H9 (cell line): ENCODE measurements around the gene TRIM24. TPM values are rescaled to one million over a fixed set of nuclear protein-coding genes. Genes with fewer than 3 reads are reported as not detected.

Experiments used
- DNase-seq: peaks from one replicate; pipeline ENCODE4 v3.0.0-alpha.2; 2017
- H2AFZ ChIP-seq: one replicate; pipeline ENCODE4 v1.6.1; 2013; ENCODE audit warnings: mild to moderate bottlenecking, low read length, control low read depth, moderate library complexity
- H2AK5ac ChIP-seq: 2 replicates; pipeline ENCODE4 v1.6.1; 2013; ENCODE audit warnings: low read length, control low read depth, mixed read lengths; ENCODE audit not compliant: insufficient read length
- H2BK120ac ChIP-seq: one replicate; pipeline ENCODE4 v1.6.1; 2013; ENCODE audit warnings: low read depth, mild to moderate bottlenecking, low read length, control low read depth, inconsistent platforms; ENCODE audit not compliant: poor library complexity, severe bottlenecking
- H2BK12ac ChIP-seq: 2 replicates; pipeline ENCODE4 v1.6.1; 2013; ENCODE audit warnings: low read length, control low read depth, mixed read lengths, low read depth; ENCODE audit not compliant: insufficient read length
- H2BK15ac ChIP-seq: 2 replicates; pipeline ENCODE4 v1.6.1; 2013; ENCODE audit warnings: low read depth, low read length, control low read depth
- H2BK20ac ChIP-seq: one replicate; pipeline ENCODE4 v1.6.1; 2013; ENCODE audit warnings: low read depth, mild to moderate bottlenecking, low read length, control low read depth, inconsistent platforms; ENCODE audit not compliant: poor library complexity, severe bottlenecking
- H2BK5ac ChIP-seq: 2 replicates; pipeline ENCODE4 v1.6.1; 2013; ENCODE audit warnings: low read length, control low read depth, mixed read lengths; ENCODE audit not compliant: insufficient read length
- H3K14ac ChIP-seq: 2 replicates; pipeline ENCODE4 v1.6.1; 2013; ENCODE audit warnings: low read length, control low read depth; ENCODE audit not compliant: insufficient read depth
- H3K18ac ChIP-seq: 2 replicates; pipeline ENCODE4 v1.6.1; 2013; ENCODE audit warnings: low read depth, mild to moderate bottlenecking, mixed read lengths, low read length, control low read depth; ENCODE audit not compliant: insufficient read length
- H3K23ac ChIP-seq: 2 replicates; pipeline ENCODE4 v1.6.1; 2013; ENCODE audit warnings: low read length, control low read depth, mixed read lengths, low read depth; ENCODE audit not compliant: insufficient read length
- H3K23me2 ChIP-seq: 2 replicates; pipeline ENCODE4 v1.6.1; 2013; ENCODE audit warnings: low read depth, mild to moderate bottlenecking, mixed read lengths, low read length, control low read depth; ENCODE audit not compliant: insufficient read length, poor library complexity, severe bottlenecking
- H3K27ac ChIP-seq: 2 replicates; pipeline ENCODE4 v1.5.1; 2013; ENCODE audit warnings: low read length, control low read depth, mixed read lengths, low read depth; ENCODE audit not compliant: insufficient read length
- H3K27me3 ChIP-seq: 2 replicates; pipeline ENCODE4 v1.6.1; 2013; ENCODE audit warnings: low read length, control low read depth, inconsistent platforms; ENCODE audit not compliant: insufficient read depth
- H3K4ac ChIP-seq: 2 replicates; pipeline ENCODE4 v1.6.1; 2013; ENCODE audit warnings: low read depth, mild to moderate bottlenecking, control low read depth, inconsistent platforms, low read length, moderate library complexity
- H3K4me1 ChIP-seq: 2 replicates; pipeline ENCODE4 v1.6.1; 2013; ENCODE audit warnings: low read length, control low read depth, inconsistent platforms; ENCODE audit not compliant: insufficient read depth
- H3K4me2 ChIP-seq: 2 replicates; pipeline ENCODE4 v1.6.1; 2013; ENCODE audit warnings: low read length, control low read depth, mixed read lengths; ENCODE audit not compliant: insufficient read length, insufficient read depth
- H3K56ac ChIP-seq: 2 replicates; pipeline ENCODE4 v1.6.1; 2013; ENCODE audit warnings: low read depth, mild to moderate bottlenecking, mixed read lengths, low read length, control low read depth; ENCODE audit not compliant: insufficient read length
- H3K79me1 ChIP-seq: 2 replicates; pipeline ENCODE4 v1.6.1; 2013; ENCODE audit warnings: low read depth, mild to moderate bottlenecking, moderate library complexity, low read length, control low read depth, inconsistent platforms; ENCODE audit not compliant: insufficient read depth, poor library complexity, severe bottlenecking
- H3K79me2 ChIP-seq: 2 replicates; pipeline ENCODE4 v1.6.1; 2013; ENCODE audit warnings: low read length, control low read depth, inconsistent platforms; ENCODE audit not compliant: insufficient read depth
- H3K9ac ChIP-seq: 2 replicates; pipeline ENCODE4 v1.6.1; 2013; ENCODE audit warnings: low read length, control low read depth, mixed read lengths; ENCODE audit not compliant: insufficient read length; ENCODE audit errors: extremely low read depth
- H3K9me3 ChIP-seq: one replicate; pipeline ENCODE4 v1.6.1; 2013; ENCODE audit warnings: low read depth, low read length, inconsistent platforms; ENCODE audit not compliant: control insufficient read depth
- H3T11ph ChIP-seq: one replicate; pipeline ENCODE4 v1.6.1; 2013; ENCODE audit warnings: mild to moderate bottlenecking, low read length, control low read depth, inconsistent platforms
- H4K20me1 ChIP-seq: one replicate; pipeline ENCODE4 v1.6.1; 2013; ENCODE audit not compliant: control insufficient read depth, insufficient read length, insufficient read depth
- H4K5ac ChIP-seq: 2 replicates; pipeline ENCODE4 v1.6.1; 2013; ENCODE audit warnings: low read depth, mild to moderate bottlenecking, mixed read lengths, low read length, control low read depth; ENCODE audit not compliant: insufficient read length
- H4K8ac ChIP-seq: replicated peaks from 2 replicates; pipeline ENCODE4 v1.6.1; 2013; ENCODE audit warnings: low read length, control low read depth, mixed read lengths, low read depth; ENCODE audit not compliant: insufficient read length
- H4K91ac ChIP-seq: 2 replicates; pipeline ENCODE4 v1.6.1; 2013; ENCODE audit warnings: low read depth, mild to moderate bottlenecking, moderate library complexity, mixed read lengths, low read length, control low read depth; ENCODE audit not compliant: insufficient read length
- H3K27ac Mint-ChIP-seq, 3 experiments: 2 replicates in 2 of 3; 3 replicates in 1 of 3; pipeline ENCODE4 v1.8.0; 2020 to 2021; ENCODE audit warnings: mixed read lengths in 3 of 3, mild to moderate bottlenecking in 1 of 3, moderate library complexity in 1 of 3
- H3K27me3 Mint-ChIP-seq: 2 replicates; pipeline ENCODE4 v1.8.0; 2021; ENCODE audit warnings: low read depth, mild to moderate bottlenecking, moderate library complexity, mixed read lengths
- H3K36me3 Mint-ChIP-seq, 3 experiments: 2 replicates in 2 of 3; 3 replicates in 1 of 3; pipeline ENCODE4 v1.8.0; 2020 to 2021; ENCODE audit warnings: low read depth in 3 of 3, mixed read lengths in 3 of 3; ENCODE audit not compliant: insufficient read depth in 1 of 3
- H3K4me1 Mint-ChIP-seq, 2 experiments: 2 replicates each; pipeline ENCODE4 v1.8.0; 2020; ENCODE audit warnings: mixed read lengths in 2 of 2
- H3K4me3 Mint-ChIP-seq, 2 experiments: 2 replicates in 1 of 2; 3 replicates in 1 of 2; pipeline ENCODE4 v1.8.0; 2020 to 2021; ENCODE audit warnings: mild to moderate bottlenecking in 2 of 2, mixed read lengths in 2 of 2, moderate library complexity in 1 of 2
- H3K9me3 Mint-ChIP-seq, 2 experiments: 2 replicates in 1 of 2; 3 replicates in 1 of 2; pipeline ENCODE4 v1.8.0; 2020; ENCODE audit warnings: mild to moderate bottlenecking in 2 of 2, mixed read lengths in 2 of 2, moderate library complexity in 1 of 2
- CTCF ChIP-seq: fragments of 200-600 bp; sonication (generic); conservative IDR thresholded peaks from 3 replicates; pipeline ENCODE4 v1.8.0; 2021; ENCODE audit warnings: antibody characterized with exemption, mild to moderate bottlenecking
- WGBS: extraction: QIAGEN DNeasy Blood & Tissue Kit; methylation state at CpG from one replicate; pipeline ENCODE4 v1.1.7; 2013; ENCODE audit warnings: missing lambda C conversion rate, low lambda C conversion rate, mixed read lengths; ENCODE audit not compliant: insufficient read length; ENCODE audit errors: extremely low coverage; 5-methylcytosine and 5-hydroxymethylcytosine counted together
- total RNA-seq: library from RNA; stranded (reverse); gene quantifications from 2 replicates; pipeline ENCODE4 v1.2.1, GENCODE V29; 2021

TRIM24 gene
- total RNA-seq, 1 experiment from 2014 or later: 260 TPM

- no peaks in the 10 kb centered on the region for H4K20me1 ChIP-seq
- H3K23ac ChIP-seq: no peak overlapping the region
- no peak overlapping the region for H2BK5ac ChIP-seq
- no peak overlapping the region for H3K4me2 ChIP-seq
- H3K79me1 ChIP-seq: peaks cover 7% of the 10 kb centered on the region
- Mint-ChIP-seq H3K4me3 (no peak overlapping the region), H3K4me1 (0 out of 4 replicates have a peak, but pooled peaks cover 0 to 3% of the 10 kb centered on the region in 2 experiments), H3K27me3 (peaks cover 5% of the 10 kb centered on the region; the same call in 1 of the 2 replicates), H3K27ac (no peak overlapping the region), H3K36me3 (peaks cover 93 to 99% (median 95%) of the 10 kb centered on the region in 3 experiments), H3K9me3 (peaks cover 27 to 34% of the 10 kb centered on the region in 2 experiments)
- no peak overlapping the region for H2BK120ac ChIP-seq
- no peak overlapping the region for H2BK20ac ChIP-seq
- no peaks in the 10 kb centered on the region for H3K4me1 ChIP-seq
- no peak overlapping the region for H3K9ac ChIP-seq
- H2BK15ac ChIP-seq: no peak overlapping the region
- no peak overlapping the region for H3K27ac ChIP-seq
- no CpG with 5 or more reads among the region's 4 CpGs for WGBS
- H4K91ac ChIP-seq: no peak overlapping the region
- no peak overlapping the region for H3K56ac ChIP-seq
- no peak for TF ChIP-seq CTCF
- DNase-seq: no peak
- H3K4ac ChIP-seq: no peak overlapping the region
- H3K18ac ChIP-seq: no peak overlapping the region
- H3K14ac ChIP-seq: no peak overlapping the region
- H2AK5ac ChIP-seq: no peak overlapping the region
- no peak overlapping the region for H4K5ac ChIP-seq
- no peak overlapping the region for H2AFZ ChIP-seq
- H2BK12ac ChIP-seq: no peak overlapping the region
- H3K9me3 ChIP-seq: peaks cover 34% of the 10 kb centered on the region
- H3K27me3 ChIP-seq: no peaks in the 10 kb centered on the region
- H3K23me2 ChIP-seq: no peaks in the 10 kb centered on the region
- H3K79me2 ChIP-seq: no peaks in the 10 kb centered on the region
- no peak overlapping the region for H3T11ph ChIP-seq
- H4K8ac ChIP-seq: no peak overlapping the region
Measured at GRCh38 chr7:138553805-138554204, 93.7 kb downstream of the TRIM24 start.
